A673 (cell line): Measurements from ENCODE around the gene DMAC2.

ENCODE experiments used
- CTCF ChIP-seq: fragments of 300-800, 200-600 bp; sonication (generic); conservative IDR thresholded peaks from 2 replicates; pipeline ENCODE4 v1.5.1; 2017; ENCODE audit warnings: low read depth, mild to moderate bottlenecking, antibody characterized with exemption, low read length, moderate library complexity, mixed read lengths
- EZH2 ChIP-seq: fragments of 200-600 bp; sonication (generic); IDR thresholded peaks from 2 replicates; pipeline ENCODE4 v1.6.1; 2017; ENCODE audit warnings: borderline replicate concordance, low read depth, mild to moderate bottlenecking, mixed read lengths, antibody characterized with exemption, low read length; ENCODE audit not compliant: poor library complexity, severe bottlenecking

DNA sequence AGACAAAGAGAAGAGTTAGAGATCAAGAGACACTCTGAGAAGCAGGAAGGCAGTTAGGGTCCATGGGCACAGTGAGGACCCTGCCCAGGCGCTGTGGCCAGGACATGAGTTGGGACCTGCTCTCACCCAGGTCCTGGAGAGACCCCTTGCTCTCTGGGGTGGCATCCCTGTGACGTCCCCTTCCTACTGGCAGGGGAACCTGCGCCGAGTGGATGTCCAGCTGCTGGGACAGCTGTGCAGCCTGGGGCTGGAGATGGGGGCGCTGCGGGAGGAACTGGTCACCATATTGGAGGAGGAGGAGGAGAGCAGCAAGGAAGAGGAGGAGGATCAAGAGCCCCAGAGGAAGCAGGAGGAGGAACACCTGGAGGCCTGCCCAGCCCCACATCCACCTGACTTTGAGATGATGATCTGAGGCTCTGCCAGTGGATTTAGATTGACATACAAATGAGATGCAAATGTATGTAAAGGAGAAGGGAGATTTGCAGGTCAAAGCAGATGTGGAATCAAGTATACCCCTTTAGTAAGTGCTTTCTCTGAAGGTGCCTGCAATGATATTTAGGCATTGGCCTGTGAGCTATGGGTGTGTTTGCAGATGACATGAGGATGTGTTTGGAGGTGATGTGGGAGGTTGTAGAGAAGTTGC lies 4.2 kb upstream of the DMAC2 start:
- no peak for TF ChIP-seq CTCF
- TF ChIP-seq EZH2: no peak
